NOMO-1 (cell line): Measurements from ENCODE around the gene OR2T4.

Experiments
- DNase-seq, 2 experiments: peaks; one replicate each; lab custom pipeline; 2025; ENCODE audit not compliant: unreplicated experiment in 2 of 2; lab: John Stamatoyannopoulos, UW

Gene OR2T4

GRCh38 chr1:248361121-248361715, at the start of gene OR2T4:
OR2T4 (plus strand) TSS chr1:248361665; CDS start chr1:248361665, 0 bp downstream.
- no peak for DNase-seq

- DNase-seq: no peak
Measured at GRCh38 chr1:248316796-248317195, 44.7 kb upstream of the OR2T4 start.

- DNase-seq: no peak
Measured at GRCh38 chr1:248324468-248324867, 37.0 kb upstream of the OR2T4 start, which contains the start of gene OR2M7. OR2M7 (minus strand) TSS chr1:248324568; CDS start chr1:248324568, 0 bp downstream.

GRCh38 chr1:248343451-248343850, 18.0 kb upstream of the OR2T4 start:
- DNase-seq: no peak

- no peak for DNase-seq
Measured at GRCh38 chr1:248348475-248348874, 13.0 kb upstream of the OR2T4 start, which contains the start of gene OR14C36. OR14C36 (plus strand) TSS chr1:248348775; CDS start chr1:248348775, 0 bp downstream.

- DNase-seq: no peak
Measured at GRCh38 chr1:248359415-248359814, 2.0 kb upstream of the OR2T4 start.

- DNase-seq: no peak
Measured at GRCh38 chr1:248366609-248367008, 5.1 kb downstream of the OR2T4 start.

GRCh38 chr1:248372394-248372793, 10.9 kb downstream of the OR2T4 start:
- no peak for DNase-seq

GRCh38 chr1:248373761-248374160, 12.3 kb downstream of the OR2T4 start:
- DNase-seq: no peak

- no peak for DNase-seq
Measured at GRCh38 chr1:248375446-248375845, 14.0 kb downstream of the OR2T4 start, which contains the start of gene OR2T6. OR2T6 (plus strand) TSS chr1:248375746; CDS start chr1:248387609, 11,863 bp downstream.

GRCh38 chr1:248376916-248377315, 15.5 kb downstream of the OR2T4 start:
- DNase-seq: no peak

- DNase-seq: no peak
Measured at GRCh38 chr1:248380854-248381253, 19.4 kb downstream of the OR2T4 start.

- no peak for DNase-seq
Measured at GRCh38 chr1:248388426-248388825, 27.0 kb downstream of the OR2T4 start.

GRCh38 chr1:248393050-248393449, 31.6 kb downstream of the OR2T4 start:
- no peak for DNase-seq

GRCh38 chr1:248402748-248403147, 41.3 kb downstream of the OR2T4 start, which contains the start of gene OR2T1:
OR2T1 (plus strand) TSS chr1:248403048; CDS start chr1:248406148, 3,100 bp downstream.
- no peak for DNase-seq

GRCh38 chr1:248404024-248404423, 42.6 kb downstream of the OR2T4 start:
- no peak for DNase-seq

GRCh38 chr1:248406721-248407692, 45.5 kb downstream of the OR2T4 start:
- DNase-seq: no peak
